Ishikawa (cell line): Measurements from ENCODE around the gene C1QB.

Source experiments
- CEBPB ChIP-seq: IDR thresholded peaks from 2 replicates; pipeline ENCODE4 v1.6.1; 2012
- CREB1 ChIP-seq: IDR thresholded peaks from 2 replicates; pipeline ENCODE4 v1.6.1; 2012; ENCODE audit warnings: low read depth
- EGR1 ChIP-seq: IDR thresholded peaks from 2 replicates; pipeline ENCODE4 v1.6.1; 2012
- EP300 ChIP-seq: IDR thresholded peaks from 2 replicates; pipeline ENCODE4 v1.6.1; 2012; ENCODE audit warnings: borderline replicate concordance
- FOXM1 ChIP-seq: IDR thresholded peaks from 2 replicates; pipeline ENCODE4 v1.6.1; 2012; ENCODE audit warnings: low read depth, borderline replicate concordance
- MAX ChIP-seq: IDR thresholded peaks from 2 replicates; pipeline ENCODE4 v1.6.1; 2012
- NFIC ChIP-seq: IDR thresholded peaks from 2 replicates; pipeline ENCODE4 v1.6.1; 2012
- RAD21 ChIP-seq: IDR thresholded peaks from 2 replicates; pipeline ENCODE4 v1.6.1; 2012; ENCODE audit warnings: low read depth
- REST ChIP-seq: IDR thresholded peaks from 2 replicates; pipeline ENCODE4 v1.6.1; 2012; ENCODE audit warnings: low read depth, mild to moderate bottlenecking
- TAF1 ChIP-seq: IDR thresholded peaks from 2 replicates; pipeline ENCODE4 v1.6.1; 2012; ENCODE audit warnings: low read depth, mild to moderate bottlenecking
- TCF12 ChIP-seq: IDR thresholded peaks from 2 replicates; pipeline ENCODE4 v1.6.1; 2012; ENCODE audit warnings: low read depth
- TEAD4 ChIP-seq: IDR thresholded peaks from 2 replicates; pipeline ENCODE4 v1.6.1; 2012
- USF1 ChIP-seq: IDR thresholded peaks from 2 replicates; pipeline ENCODE4 v1.6.1; 2012
- YY1 ChIP-seq: IDR thresholded peaks from 2 replicates; pipeline ENCODE4 v1.6.1; 2012; ENCODE audit warnings: low read depth
- ZBTB7A ChIP-seq: IDR thresholded peaks from 2 replicates; pipeline ENCODE4 v1.6.1; 2012; ENCODE audit warnings: low read depth

C1QB gene

GRCh38 chr1:22638476-22639234 is 14.4 kb upstream of the C1QB start:
- TF ChIP-seq TAF1 (no peak), YY1 (no peak), TEAD4 (no peak), ZBTB7A (no peak), EP300 (no peak), REST (no peak), CEBPB (no peak), NFIC (no peak), USF1 (no peak), CREB1 (no peak), TCF12 (no peak), EGR1 (no peak), FOXM1 (no peak), MAX (no peak)

- no peak for TF ChIP-seq EGR1
Measured at GRCh38 chr1:22639286-22639685, 13.8 kb upstream of the C1QB start.

GRCh38 chr1:22641247-22641646 is 11.8 kb upstream of the C1QB start:
- TF ChIP-seq TCF12 (no peak), TEAD4 (no peak), RAD21 (no peak), YY1 (no peak), NFIC (no peak), FOXM1 (no peak), EP300 (no peak)

GRCh38 chr1:22641906-22642636 is 11.0 kb upstream of the C1QB start:
- no peak for TF ChIP-seq TCF12
- TF ChIP-seq MAX: no peak
- TF ChIP-seq FOXM1: no peak
- TF ChIP-seq YY1: no peak
- TF ChIP-seq CREB1: no peak
- peak; percentile 96 for TF ChIP-seq RAD21
- TF ChIP-seq TAF1: no peak
- TF ChIP-seq USF1: no peak
- TF ChIP-seq EP300: no peak
- TF ChIP-seq ZBTB7A: no peak; the same call in 1 of the 2 replicates
- no peak for TF ChIP-seq EGR1
- no peak for TF ChIP-seq CEBPB
- peak; percentile 81 for TF ChIP-seq NFIC
- TF ChIP-seq REST: no peak
- no peak for TF ChIP-seq TEAD4

GRCh38 chr1:22643381-22643780 is 9.7 kb upstream of the C1QB start, which contains the start of gene C1QC:
TSS of gene C1QC (plus strand) at chr1:22643633. CDS start at chr1:22644024, 391 bp downstream.
- TF ChIP-seq RAD21 (no peak), TAF1 (no peak), MAX (no peak), EP300 (no peak), CEBPB (no peak), ZBTB7A (no peak), TCF12 (no peak), EGR1 (no peak), NFIC (no peak), YY1 (no peak), USF1 (no peak), CREB1 (no peak), FOXM1 (no peak), REST (no peak), TEAD4 (no peak)
